Upper lobe of right lung (tissue), 1 donor: Measurements from ENCODE around the gene CHST7. TPM values are rescaled to one million over a fixed set of nuclear protein-coding genes. Genes with fewer than 3 reads are reported as not detected.
A peak's percentile ranks its signal among the peaks of the same experiment; 100 is the strongest.

ENCODE experiments used
- ATAC-seq: fragments of 200-7000 bp; cut with Tn5 transposase; one replicate; pipeline ENCODE4 v1.9.1; 2020; ENCODE audit warnings: mild to moderate bottlenecking, moderate library complexity
- DNase-seq: peaks from one replicate; pipeline ENCODE4 v3.0.0-alpha.2; 2020
- H3K27ac ChIP-seq: fragments of 200-600 bp; one replicate; pipeline ENCODE4 v1.8.0; 2022
- H3K27me3 ChIP-seq: fragments of 200-600 bp; one replicate; pipeline ENCODE4 v1.8.0; 2022; ENCODE audit warnings: mild to moderate bottlenecking
- H3K36me3 ChIP-seq: fragments of 200-600 bp; one replicate; pipeline ENCODE4 v1.8.0; 2022
- H3K4me1 ChIP-seq: fragments of 200-600 bp; one replicate; pipeline ENCODE4 v1.8.0; 2022
- H3K4me3 ChIP-seq: fragments of 200-600 bp; one replicate; pipeline ENCODE4 v1.8.0; 2022; ENCODE audit warnings: mild to moderate bottlenecking
- H3K9me3 ChIP-seq: fragments of 200-600 bp; one replicate; pipeline ENCODE4 v1.8.0; 2022
- intact Hi-C: fragments of 100-400 bp; cut with DNase I; formaldehyde crosslinking; loops from one replicate; pipeline ENCODE4 v1.11.0; 2022
- total RNA-seq: library from RNA; stranded (reverse); fragmentation: NEBNext Ultra II Directional; extraction: Animal tissue kit (Norgen Biotek cat#: 25700); gene quantifications from one replicate; pipeline ENCODE4 v1.2.1, GENCODE V29; 2021
- TF ChIP-seq, protein P1 (sequence below): fragments of 200-600 bp; IDR thresholded peaks from one replicate; pipeline ENCODE4 v1.8.0; 2022; ENCODE audit warnings: antibody characterized with exemption
- donor health status: DM: no; HTN: yes; CAD: no; lungs with severe emphysema.

CHST7 gene
- total RNA-seq, 1 donor from 2014 or later = 7.5 TPM

DNA sequence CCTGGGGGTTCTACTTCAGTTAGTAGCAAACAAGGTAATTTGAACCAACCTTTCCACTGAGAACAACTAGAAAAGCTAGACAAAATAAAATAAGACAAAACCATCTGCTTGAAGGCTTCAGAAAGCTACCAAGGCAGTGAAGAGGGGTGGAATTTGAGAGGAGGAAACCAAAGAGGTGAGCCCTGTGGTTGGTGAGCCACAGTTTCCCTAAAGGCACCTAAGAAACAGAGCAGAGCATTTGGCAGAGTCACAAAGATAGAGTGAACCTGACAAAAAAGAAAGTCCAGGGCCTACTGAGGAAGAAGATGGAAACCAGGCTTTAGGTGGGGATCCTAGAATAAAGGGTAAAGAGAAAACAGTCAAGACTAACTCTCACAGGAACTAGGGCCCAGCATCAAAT, 44.3 kb downstream of the CHST7 start:
- no peaks in the 10 kb centered on the region for H3K27me3 ChIP-seq
- TF ChIP-seq, protein P1, sequence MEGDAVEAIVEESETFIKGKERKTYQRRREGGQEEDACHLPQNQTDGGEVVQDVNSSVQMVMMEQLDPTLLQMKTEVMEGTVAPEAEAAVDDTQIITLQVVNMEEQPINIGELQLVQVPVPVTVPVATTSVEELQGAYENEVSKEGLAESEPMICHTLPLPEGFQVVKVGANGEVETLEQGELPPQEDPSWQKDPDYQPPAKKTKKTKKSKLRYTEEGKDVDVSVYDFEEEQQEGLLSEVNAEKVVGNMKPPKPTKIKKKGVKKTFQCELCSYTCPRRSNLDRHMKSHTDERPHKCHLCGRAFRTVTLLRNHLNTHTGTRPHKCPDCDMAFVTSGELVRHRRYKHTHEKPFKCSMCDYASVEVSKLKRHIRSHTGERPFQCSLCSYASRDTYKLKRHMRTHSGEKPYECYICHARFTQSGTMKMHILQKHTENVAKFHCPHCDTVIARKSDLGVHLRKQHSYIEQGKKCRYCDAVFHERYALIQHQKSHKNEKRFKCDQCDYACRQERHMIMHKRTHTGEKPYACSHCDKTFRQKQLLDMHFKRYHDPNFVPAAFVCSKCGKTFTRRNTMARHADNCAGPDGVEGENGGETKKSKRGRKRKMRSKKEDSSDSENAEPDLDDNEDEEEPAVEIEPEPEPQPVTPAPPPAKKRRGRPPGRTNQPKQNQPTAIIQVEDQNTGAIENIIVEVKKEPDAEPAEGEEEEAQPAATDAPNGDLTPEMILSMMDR = no peak
- no peak overlapping the region for H3K4me3 ChIP-seq
- H3K27ac ChIP-seq = no peak overlapping the region
- ATAC-seq = no peak
- DNase-seq = no peak
- no peaks in the 10 kb centered on the region for H3K9me3 ChIP-seq
- H3K36me3 ChIP-seq = no peaks in the 10 kb centered on the region
- no peaks in the 10 kb centered on the region for H3K4me1 ChIP-seq
- intact Hi-C loops = no loop called here

DNA sequence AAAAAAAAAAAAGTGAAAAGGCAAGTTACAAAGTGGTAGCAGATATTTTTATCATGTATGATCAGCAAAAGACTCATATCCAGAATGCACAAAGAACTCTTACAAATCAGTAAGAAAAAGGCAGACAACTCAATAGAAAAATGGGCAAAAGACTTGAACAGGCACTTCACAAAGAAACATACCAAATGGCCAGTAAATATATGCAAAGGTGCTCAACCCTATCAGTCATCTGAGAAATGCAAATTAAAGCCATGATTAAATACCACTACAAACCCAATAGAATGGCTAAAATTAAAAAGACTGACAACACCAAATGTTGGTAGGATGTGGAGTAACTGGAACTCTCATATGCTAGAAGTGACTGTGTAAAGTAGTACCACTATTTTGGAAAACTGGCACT, 45.4 kb downstream of the CHST7 start:
- Histone ChIP-seq H3K4me1 (no peaks in the 10 kb centered on the region), H3K9me3 (no peaks in the 10 kb centered on the region), H3K4me3 (no peak overlapping the region), H3K27ac (no peak overlapping the region), H3K36me3 (no peaks in the 10 kb centered on the region), H3K27me3 (no peaks in the 10 kb centered on the region)
- ATAC-seq (no peak), DNase-seq (no peak)
- intact Hi-C loops = no loop called here
- TF ChIP-seq, protein P1 = no peak

DNA sequence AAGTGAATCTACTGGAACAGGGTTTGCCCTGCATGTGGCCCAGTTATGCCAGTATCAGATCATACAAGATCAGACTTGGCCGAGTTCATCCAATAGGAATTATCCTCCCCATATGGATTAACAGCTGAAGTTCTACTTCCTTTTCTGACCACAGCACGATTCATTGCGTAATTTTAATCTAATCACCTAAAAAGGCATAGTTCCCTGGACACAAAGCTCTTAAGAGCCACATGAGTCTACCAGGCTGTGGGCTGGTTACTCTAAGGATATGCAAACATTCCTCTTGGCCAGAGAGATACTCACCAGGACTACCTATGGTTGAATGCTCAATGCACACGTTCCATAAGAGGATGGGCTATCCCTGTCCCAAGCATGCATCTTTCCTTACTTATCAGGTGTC, 46.9 kb downstream of the CHST7 start:
- DNase-seq = no peak
- Histone ChIP-seq H3K9me3 (no peaks in the 10 kb centered on the region), H3K4me1 (no peaks in the 10 kb centered on the region), H3K4me3 (no peak overlapping the region), H3K36me3 (no peaks in the 10 kb centered on the region), H3K27me3 (no peaks in the 10 kb centered on the region), H3K27ac (no peak overlapping the region)
- TF ChIP-seq, protein P1 = no peak
- no peak for ATAC-seq
- intact Hi-C loops = no loop called here

DNA sequence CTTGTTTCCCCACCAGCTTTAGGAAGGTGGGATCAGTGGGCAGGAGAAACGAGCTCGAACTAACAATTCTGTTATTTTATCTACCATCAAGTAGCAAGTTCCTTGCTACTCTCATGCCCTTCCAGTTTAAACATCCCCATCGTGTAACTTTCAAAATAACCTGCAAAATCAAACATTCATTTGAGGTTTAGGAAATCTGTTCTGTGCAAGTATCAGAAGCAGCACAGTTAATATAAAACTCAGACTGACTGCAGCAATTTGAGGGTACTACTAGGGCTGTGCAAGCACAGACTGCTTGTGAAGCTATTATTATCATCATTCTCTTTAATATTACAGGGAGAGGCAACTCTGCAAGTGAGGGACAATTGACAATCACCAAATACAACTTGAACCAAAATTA, 48.0 kb downstream of the CHST7 start:
- H3K4me3 ChIP-seq = no peak overlapping the region
- H3K27ac ChIP-seq = no peak overlapping the region
- TF ChIP-seq, protein P1 = no peak
- H3K9me3 ChIP-seq = no peaks in the 10 kb centered on the region
- no peaks in the 10 kb centered on the region for H3K27me3 ChIP-seq
- H3K36me3 ChIP-seq = no peaks in the 10 kb centered on the region
- ATAC-seq (no peak), DNase-seq (no peak)
- intact Hi-C loops = no loop called here
- H3K4me1 ChIP-seq = no peaks in the 10 kb centered on the region

DNA sequence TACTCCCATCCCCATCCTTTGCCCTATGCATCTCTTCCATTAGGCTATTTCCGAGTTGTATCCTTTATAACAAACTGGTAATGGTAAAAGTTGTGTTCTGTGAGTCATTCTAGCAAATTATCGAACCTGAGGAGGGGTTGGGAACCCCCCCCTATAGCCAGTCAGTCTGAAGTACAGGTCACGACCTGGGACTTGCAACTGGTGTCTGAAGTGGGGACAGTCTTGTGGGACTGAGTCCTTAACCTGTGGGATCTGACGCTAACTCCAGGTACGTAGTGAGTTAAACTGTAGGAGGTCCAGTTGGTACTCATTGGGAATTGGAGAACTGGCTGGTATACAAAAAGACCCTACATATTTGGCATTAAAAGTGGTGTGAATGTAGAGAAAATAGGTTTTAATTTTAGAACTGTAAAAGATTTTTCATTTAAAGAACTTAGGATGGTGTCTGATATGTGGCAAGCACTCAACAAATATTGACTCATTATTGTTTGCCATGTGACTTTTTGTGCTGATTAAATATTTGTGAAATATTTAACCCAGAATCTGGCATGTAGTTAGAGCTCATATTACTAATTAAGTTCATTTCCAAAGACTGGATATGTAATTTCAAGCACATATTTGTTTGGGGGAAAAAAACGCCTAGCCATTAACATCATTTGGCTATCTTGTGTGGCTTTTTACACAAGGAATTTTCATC, 50.7 kb downstream of the CHST7 start:
- TF ChIP-seq, protein P1 = no peak
- ATAC-seq = no peak
- intact Hi-C loops = no loop called here

DNA sequence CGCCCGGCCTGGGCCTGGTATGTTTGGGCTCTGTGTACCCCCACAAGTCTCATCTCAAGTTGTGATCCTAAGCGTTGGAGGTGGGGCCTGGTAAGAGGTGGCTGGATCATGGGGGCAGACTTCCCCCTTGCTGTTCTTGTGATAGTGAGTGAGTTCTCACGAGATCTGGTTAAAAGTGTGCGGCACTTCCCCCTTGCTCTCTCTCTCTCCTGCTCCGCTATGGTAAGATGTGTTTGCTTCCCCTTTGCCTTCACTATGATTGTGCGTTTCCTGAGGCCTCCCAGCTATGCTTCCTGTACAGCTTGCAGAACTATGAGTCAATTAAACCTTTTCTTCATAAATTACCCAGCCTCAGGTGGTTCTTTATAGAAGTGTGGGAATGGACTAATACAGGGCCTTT, 53.0 kb downstream of the CHST7 start:
- Histone ChIP-seq H3K36me3 (no peaks in the 10 kb centered on the region), H3K27me3 (no peaks in the 10 kb centered on the region)
- ATAC-seq = peak; percentile 78

More for the DNA sequence above, 50.7 kb downstream of the CHST7 start:
- Histone ChIP-seq H3K27me3 (no peaks in the 10 kb centered on the region), H3K4me1 (peaks cover 7% of the 10 kb centered on the region), H3K27ac (no peak overlapping the region), H3K4me3 (no peak overlapping the region), H3K36me3 (no peaks in the 10 kb centered on the region), H3K9me3 (no peaks in the 10 kb centered on the region)
- no peak for DNase-seq

More for the DNA sequence above, 53.0 kb downstream of the CHST7 start:
- Histone ChIP-seq H3K4me1 (peaks cover 7% of the 10 kb centered on the region), H3K27ac (no peak overlapping the region), H3K4me3 (no peak overlapping the region), H3K9me3 (no peaks in the 10 kb centered on the region)
- intact Hi-C loops = no loop called here
- TF ChIP-seq, protein P1 = no peak
- no peak for DNase-seq
